NCI-H1694 treated with DMSO at 0.1 percent for 48 hours (cell line): ENCODE data around the gene SORBS1.
A peak's percentile ranks its signal among the peaks of the same experiment; 100 is the strongest.

Experiments
- DNase-seq: peaks from one replicate; lab custom pipeline; 2025; lab: John Stamatoyannopoulos, UW

Gene SORBS1

DNA sequence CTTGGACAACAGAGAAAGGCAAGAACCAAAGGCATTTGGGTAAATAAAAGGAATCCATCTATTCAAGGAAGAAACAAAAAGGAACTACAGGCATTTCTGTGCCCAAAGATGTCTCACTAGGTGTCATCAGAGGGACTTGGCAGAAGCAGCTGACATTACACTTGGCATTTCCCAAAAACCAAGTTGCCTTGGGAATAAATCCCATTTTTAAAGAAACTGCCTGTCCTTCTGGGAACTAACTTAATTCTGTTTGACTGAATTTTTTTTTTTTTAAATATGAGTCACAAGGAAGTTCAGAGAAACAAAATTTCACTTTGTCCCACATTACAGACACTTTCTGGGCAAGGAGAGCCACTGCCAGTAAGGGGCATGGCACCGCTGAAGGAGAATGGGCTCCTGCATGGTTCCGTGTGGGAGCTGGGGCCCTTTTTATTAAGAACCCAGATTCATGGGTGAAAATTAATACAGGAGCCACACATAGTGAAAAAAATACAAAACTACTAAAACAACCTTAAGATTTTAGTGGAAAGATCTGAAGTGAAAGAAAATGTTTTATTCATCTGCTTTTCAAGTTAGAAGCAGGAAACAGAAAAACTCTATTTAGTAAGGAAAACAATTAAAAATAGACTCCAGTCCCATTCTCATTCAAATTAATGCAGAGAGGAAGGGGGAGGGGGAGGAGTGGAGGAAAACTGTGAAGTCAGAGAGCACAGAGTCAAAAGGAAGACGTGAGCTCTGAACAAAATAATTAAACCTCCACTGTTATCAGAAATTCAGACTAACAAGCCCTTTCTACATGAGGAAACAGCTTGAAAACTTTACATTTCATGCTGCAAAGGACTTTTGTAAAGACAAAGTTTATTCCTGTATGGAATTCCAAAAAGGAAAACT lies 151.9 kb downstream of the SORBS1 start:
- DNase-seq, result no peak

DNA sequence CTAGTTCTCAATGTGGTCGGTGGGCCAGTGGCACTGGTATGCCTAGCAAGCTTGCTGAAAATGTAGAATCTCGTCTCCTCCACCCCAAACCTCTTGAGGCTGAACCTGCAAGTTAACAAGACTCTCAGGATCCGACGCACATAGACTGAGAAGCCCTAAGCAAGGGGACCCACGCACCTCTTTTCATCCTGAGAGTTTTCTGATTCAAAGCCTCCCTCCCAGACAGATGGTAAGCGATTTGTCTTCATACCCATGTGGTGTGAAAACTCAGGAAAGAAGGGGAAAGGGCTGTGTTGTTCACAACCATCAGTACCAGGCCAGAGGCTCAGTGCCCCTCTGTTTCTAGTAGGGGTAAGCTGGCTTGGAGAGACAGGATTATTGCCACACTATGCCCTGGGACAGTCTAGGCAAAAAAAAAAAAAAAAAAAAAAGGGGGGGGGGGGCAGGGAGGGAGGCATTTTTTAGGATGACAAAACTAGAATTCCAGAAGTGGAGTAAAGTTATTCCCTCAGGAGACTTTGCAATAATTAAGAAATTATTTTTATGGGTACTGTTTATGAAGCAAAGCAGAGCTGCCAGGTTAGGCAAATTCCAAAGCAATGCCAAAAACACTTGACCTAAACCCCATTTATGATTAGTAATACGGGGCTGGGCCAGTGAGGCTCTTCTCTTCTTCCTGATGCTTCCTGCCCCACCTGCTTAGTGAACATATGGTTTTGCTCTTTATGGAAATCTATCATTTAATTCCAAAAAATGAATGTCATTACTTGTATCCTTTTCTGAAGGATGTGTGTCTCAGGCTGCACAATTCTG lies 152.8 kb downstream of the SORBS1 start:
- DNase-seq, result peak; percentile 11

DNA sequence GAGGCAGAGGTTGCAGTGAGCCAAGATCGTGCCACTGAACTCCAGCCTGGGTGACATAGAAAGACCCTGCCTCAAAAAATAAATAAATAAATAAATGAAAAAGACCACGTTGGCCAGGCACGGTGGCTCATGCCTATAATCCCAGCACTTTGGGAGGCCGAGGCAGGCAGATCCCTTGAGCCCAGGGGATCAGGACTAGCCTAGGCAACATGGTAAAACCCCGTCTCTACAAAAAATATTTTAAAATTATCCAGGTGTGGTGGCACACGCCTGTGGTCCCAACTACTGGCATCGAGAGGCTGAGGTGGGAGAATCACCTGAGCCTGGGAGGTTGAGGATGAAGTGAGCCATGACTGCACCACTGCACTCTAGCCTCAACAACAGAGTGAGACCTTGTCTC lies 153.6 kb downstream of the SORBS1 start:
- no peak for DNase-seq

DNA sequence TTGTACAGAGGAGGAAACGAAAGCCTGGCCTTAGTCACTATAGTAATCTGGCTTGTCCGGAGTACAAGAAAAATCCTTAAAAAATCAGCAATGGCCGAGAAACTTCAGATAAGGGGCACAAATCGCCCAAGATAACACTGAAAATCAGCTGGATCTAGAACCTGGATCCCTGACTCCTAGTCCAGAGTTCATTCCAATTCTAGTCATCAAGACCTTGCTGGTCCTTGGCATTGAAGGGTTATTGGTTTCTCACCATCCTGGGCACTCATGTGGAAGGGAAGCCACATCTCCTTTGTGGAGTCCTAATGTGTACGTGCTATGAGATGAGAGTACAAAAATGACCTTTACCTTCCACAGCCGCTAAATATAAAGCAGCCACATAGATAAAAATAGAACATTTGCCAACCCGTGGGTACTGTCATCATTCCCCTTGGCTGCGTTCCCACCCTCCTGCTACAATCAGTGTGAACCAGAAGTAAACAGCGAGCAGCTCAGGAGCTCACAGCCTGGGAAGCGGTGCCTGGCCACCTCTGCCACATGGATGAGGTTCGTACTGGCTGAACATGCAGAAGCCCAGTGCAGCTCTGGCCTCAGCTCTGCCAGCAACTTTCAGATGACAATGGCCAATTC lies 154.4 kb downstream of the SORBS1 start:
- peak; percentile 86 for DNase-seq

DNA sequence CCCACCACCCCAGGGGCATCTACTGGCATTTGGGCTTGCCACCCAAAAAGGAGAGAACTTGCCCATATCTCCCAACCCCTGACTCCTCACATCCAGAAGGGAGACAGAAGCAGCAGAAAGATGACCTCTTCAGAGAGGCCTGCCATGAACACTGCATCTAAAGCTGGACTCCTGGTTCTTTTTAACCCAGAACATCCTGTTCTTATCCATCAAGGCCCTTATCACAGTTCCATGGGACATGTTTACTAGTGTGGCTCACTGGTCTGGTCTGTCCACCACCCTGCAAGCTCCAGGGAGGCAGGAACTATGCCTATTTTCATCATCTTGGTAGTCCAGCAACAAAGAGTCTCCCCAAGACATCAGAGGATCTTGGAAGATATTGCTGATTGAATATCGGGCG lies 155.5 kb downstream of the SORBS1 start:
- DNase-seq, result no peak

DNA sequence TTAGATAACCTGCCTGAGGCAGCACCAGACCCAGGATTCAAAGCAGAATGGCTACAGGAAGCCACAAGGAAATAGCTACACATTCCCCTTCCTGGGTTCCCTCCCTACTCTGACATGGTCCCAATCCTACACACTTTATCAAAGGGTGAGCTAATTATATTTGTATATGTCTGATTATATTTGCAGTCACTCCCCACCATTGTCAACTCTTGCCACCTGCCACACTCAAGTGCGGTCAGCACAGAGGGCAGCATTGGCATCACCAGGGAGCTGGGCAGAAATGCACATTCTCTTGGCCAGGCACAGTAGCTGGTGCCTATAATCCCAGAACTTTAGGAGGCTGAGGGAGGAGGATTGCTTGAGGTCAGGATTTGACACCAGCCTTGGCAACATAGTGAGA lies 156.3 kb downstream of the SORBS1 start:
- DNase-seq, result no peak

DNA sequence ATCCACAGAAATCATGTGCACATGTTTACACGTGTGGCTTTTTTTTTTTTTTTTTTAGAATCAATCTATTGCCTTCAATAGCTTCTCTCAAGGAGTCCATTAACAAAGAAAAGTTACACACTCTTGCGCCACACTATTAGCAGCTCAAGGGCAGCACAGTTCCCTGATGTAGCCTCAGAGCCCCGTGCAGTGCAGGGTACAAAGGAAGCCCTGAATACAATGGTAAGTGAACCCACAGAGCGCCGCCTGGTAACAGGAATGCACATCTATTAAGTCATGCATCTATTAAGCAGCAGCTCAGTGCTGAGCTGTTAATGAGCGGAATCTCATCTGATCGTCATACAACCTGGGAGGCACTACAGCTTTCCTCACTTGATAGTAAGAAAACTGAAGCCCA lies 156.7 kb downstream of the SORBS1 start:
- DNase-seq, result no peak

DNA sequence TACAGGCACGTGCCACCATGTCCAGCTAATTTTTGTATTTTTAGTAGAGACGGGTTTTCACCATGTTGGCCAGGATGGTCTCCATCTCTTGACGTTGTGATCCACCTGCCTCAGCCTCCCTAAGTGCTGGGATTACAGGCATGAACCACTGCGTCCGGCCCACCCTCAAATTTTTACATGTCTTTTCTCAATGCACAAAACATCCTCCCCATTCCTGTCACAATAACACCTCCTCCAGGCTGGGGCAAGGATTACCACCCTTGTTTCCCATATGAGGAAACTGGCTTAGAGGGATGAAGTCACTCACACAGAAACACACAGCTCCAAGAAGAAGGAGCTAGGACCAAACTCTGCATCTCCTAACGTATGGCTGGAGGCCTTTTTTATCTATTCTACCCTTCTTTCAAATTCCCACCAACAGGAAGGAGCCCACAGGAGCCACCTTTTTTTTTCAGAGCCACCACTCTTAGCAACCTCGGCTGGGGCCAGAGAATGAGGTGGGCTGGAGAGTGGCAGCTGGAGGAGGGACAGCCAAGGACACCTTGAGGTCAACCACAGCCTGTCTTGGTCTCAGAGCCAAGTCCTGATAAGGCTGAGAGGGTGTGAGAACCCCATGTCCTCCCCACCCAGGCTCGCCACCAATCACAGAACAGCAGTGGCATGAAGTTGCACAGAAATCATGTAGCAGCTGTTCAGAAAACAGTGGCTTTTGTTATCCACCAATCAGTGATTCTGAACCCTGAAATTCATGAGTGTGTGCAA lies 157.3 kb downstream of the SORBS1 start:
- DNase-seq, result no peak

DNA sequence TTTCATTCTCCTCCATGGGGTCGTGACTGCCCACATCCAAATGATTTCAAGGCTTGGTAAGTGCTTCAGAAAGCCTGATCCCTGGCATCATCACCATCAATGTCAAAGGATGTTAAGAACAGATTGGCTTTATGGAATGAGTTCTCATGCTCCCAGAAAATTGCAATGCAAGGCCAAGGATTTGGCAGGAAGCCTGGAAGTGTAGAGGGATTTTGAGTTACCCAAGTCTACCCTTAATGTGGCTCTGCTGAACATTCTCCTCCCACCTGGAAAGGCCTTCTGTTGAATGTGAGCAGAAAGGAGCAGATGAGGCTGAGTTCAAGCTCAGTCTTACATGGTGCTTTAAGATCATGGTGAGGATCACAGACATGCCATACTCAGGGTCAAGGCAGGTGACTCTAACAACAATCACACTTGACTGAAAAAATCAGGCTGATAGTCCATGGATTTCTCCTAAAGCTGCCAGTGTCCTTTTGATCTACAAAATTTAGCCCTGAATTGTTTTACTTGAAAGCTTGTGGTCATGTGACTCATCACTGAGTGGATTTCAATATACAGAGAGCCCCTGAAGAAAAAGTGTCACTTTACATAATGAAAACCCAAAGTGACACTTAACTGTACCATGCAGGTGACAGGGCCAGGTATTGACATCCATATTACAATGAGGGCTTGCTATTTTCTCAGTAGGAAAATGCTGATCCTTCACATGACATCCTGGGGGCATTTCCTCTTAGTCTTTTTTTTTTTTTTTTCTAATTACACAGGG lies 159.3 kb downstream of the SORBS1 start:
- no peak for DNase-seq

DNA sequence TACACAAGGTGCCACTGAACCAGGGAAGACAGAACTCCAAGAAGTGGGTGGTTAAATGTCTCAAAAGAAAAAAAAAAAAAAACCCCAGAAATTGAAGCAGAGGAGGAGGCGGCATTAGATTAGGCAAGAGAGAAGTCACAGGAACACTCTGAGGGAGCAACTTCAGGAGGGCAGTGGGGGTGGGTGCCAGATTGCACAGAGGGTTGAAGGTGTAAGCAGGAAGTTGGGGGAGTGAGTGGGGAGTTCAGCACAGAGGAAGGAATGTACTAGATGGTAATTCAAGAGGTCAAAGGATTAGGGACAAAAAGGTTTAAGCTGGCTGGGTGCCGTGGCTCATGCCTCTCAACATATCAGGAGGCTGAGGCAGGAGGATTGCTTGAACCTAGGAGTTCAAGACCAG lies 160.4 kb downstream of the SORBS1 start:
- no peak for DNase-seq

DNA sequence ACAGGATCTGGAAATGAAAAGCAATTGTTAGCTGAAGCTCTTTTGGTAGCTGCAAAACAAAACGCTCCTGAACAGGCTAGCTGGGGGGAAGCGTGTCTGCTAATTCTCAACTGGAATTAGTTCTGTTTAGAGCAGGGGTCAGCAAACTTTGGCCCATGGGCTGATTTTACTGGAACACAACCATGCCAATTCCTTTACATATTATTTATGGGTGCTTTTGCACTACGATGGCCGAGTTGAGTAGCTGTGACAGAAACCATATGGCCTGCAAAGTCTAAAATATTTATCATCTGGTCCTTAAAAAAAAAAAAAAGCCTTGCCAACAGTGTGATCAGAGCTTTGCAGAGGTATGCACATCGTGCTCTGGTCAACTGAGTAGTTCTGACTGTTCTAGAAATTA lies 162.0 kb downstream of the SORBS1 start:
- no peak for DNase-seq

DNA sequence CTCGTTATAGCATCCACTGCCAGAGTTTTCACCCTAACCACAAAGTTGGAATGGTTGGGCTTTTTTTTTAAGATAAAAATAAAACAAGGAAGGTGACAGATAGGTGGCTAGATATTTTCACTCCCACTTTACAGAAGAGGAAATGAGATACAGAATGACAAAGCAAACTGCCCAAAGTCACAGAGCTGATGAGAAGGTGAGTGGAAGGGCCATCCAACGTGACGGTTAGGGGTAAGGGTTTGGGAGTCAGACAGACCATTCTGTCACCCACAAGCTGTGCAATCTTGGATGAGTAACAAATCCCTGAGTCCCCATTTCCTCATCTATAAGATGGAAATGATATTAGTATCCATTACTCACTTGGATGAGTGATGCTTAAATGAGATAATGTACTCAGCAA lies 163.4 kb downstream of the SORBS1 start:
- DNase-seq, result no peak

DNA sequence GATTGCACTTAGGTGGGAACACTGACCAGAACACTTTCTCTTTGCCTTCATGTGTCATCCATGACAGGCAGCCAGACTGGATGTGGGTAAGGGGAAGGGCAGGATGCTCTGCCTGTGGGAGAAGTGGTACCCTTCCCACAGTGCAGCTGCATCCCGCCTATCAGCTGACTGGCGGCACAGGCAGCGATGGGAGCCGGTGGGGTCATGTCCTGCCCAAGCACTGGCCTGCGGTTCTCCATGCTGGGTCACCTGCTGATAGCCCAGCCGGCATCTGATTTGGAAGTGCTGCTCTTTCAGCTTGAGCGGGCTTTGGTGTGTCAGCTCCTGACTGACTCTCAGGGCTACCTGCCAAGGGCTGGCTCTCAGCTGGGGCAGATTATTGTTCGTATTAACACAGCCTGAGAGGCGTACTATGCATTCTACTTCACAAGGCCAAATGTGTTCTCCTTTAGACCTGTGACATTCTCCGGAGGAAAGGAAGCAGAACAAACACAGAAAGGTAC lies 165.2 kb downstream of the SORBS1 start:
- peak; percentile 21 for DNase-seq

DNA sequence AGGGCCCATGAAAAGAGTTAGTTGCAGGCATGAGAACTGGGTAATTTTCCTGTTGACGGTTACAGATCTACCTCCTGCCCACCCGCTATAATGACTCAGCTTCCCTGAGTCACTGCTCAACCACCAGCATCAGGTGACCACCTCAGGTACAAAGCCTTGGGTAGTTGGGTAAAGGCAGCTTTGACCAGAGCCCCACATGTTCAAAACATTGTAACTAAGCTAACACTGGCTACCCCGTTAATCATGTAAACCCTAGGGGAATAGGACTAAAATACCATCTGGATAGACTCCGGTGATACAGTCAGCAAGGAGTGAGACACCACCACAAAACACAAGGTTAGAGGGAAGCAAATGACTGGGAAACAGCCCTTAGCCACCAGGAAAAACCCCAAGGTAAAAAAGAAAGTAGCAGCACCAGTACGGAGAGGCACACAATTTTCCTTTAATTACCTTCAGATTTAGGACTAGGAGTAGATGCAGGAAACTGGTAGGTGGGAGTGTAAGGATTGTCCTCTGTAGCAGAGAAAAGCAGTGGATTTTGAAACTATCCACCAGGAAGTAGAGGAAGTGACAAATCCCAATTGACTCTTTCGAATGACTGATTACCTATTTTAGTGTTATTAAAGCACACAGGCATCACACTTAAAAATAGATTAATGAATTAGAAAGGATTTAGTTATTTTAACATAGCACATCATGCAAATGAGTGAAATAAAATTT lies 166.8 kb downstream of the SORBS1 start:
- peak; percentile 58 for DNase-seq

DNA sequence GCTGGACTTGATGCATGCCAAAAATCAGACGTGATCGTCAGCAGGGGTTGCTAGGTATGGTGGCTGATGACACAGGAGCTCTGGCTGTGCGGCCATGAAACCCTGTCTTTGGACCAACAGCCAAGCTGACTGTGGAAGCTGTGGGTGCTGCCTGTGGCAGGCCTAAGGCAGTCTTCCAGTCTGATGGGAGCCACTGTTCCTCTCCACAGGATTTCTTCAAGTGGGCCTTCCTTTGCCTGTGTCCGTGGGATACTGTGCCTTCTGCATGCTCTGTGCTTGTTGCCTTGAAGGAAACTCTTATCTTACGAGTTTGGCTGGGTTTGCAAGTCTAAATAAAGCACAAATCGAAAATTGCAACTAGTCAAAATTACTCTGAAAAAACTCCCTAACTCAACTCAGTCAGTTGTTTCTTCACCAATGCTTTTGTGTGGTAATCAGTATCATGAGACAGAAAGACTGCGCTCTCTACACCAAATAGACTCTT lies 168.4 kb downstream of the SORBS1 start:
- DNase-seq, result no peak

DNA sequence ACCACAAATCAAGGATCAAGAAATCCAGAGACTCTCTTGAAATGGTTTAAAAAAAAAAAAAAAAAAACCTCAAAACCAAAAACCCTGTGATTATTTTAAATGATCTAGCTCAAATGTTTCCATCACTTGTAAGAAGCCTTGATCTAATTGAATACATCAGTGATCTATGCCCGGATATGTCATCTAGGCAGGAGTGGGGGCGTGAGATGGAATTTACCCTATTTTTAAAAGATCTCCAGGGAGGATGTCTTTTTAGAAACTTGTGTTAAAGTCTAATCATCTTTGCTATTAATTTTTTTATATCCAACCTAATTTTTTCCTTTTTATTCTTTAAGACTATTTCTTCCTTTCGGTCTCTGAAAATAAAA lies 169.0 kb downstream of the SORBS1 start:
- no peak for DNase-seq

DNA sequence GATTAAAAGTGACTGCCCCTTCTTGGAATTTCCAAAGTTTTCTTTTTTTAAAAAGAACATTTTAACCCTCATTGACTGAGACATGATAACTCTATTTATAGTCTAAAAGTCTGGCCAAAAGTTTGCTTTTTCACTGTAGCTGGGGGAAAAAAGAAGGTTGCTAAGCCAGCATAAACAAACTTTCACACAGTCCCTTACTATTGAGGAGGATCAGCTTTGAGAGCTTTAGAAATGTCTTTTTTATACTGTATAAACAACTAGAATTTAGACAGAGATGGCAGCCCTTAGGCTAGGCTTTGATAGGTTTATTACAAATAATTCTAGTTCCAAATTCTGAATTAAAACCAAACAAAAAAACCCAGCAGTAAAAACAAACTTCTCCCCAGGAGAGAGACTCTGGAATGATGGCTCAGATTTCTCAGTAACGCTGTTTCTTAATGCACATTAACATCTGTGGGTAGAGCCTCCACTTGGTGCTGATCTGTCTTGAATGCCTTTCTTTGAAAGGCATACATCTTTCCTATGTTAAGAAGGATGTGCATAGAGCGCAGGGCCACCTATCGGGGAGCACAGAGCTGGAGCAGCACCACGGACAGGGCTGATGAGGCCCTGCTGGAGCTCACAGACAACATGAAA lies 169.5 kb downstream of the SORBS1 start:
- no peak for DNase-seq

DNA sequence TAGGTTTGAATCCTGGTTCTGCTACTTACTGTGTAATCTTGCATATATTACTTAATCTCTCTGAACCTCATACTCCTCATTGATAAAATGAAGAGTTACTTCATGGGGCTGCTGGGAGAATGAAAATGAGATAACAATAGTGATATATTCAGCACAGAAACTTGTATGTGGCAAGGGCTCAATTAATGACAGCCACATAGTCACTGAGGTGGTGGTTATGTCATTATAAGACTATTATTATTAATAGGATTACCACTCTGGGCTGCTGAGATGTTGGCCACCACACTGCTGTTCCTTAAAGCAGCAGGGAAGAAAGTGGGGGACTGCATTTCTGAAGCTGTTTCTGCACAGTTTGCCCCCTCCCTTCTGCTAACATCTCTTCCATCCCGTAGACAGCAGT lies 170.0 kb downstream of the SORBS1 start:
- DNase-seq, result no peak

DNA sequence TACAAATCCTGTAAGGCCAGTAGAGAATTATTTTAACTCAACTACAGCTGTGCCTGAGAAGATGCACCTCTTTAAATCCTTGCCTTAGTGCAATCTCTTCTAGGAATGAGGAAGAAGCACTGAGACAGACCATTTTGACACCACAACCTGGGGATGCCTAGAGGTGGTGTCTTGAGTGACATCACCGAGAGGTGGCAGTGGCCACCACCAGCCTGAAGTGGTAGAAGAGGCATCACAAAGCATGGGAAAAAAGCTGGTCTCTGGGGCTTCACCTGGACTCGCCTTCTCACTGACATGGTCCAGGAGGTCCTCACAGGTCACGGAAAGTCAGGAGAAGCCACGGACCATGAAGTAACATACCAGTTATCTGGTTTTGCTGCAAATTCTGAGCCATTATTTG lies 171.2 kb downstream of the SORBS1 start:
- no peak for DNase-seq

DNA sequence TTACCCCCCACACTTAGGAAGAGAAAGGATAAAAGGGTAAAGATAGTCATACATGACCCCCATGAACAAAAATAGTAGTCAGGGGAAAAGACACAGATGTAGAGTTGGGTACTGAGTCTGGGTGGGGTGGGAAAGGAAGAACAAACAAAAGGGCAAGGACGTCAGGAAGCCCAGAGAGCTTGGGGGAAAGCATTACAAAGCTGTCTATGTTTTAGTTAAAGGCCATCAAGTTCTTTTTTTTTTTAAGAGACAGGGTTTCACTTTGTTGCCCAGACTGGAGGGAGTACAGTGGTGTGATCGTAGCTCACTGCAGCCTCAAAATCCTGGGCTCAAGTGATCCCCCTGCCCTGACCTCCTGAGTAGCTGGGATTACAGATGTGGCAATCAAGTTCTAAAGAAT lies 172.0 kb downstream of the SORBS1 start:
- no peak for DNase-seq
